Activated gamma-delta T cell treated with anti-CD3 and anti-CD28 coated beads, Interleukin-2, amount 50 U/mL, for 16 hours (primary cell): Measurements from ENCODE around the gene SLC6A2.
"Not testable (repeated sequence)": the region's sequence is repeated elsewhere in the genome, so short reads cannot be mapped to it uniquely, and the experiment has no call there.

Experiments used
- DNase-seq: peaks from one replicate; pipeline ENCODE4 v3.0.0-alpha.2; 2020; ENCODE audit warnings: low read depth

The SLC6A2 gene

DNA sequence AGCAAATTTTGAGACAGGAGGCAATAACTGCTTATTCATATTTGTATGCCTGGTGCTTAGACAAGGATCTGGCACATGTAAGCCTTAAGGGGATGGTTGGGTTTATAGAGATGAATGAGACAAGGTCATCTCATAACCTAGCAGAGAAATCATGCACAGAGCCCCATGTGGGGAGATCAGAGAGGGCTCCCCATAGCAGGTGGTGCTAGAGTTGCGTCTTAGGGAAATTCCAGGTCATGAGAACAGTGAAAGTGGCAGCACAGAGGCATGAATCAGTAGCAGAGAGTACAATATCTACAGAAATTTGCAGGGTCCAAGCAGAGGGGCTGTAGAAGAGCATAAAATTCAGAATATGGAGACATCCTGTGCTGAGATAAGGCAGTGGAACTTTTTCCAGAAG is 57.3 kb downstream of the SLC6A2 start:
- DNase-seq: no peak

DNA sequence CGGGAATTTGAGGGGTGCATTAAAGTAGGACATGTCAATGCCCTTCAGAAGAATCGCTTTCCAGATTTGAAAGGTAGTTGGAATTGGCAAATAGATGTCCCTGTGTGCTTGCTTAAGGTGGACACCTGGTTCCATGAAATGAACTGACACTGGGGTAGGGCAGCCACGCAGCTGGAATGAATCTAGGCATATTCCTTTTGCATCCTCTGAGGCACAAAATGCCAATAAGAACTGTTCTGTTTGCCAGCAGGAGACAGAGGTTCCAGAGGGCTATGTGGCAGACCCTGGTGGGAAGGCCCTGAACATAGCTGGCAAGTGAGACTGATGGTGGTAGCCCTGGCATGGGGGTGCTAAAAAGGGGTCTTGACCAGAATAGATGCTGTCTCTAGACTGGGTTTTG is 61.5 kb downstream of the SLC6A2 start:
- no peak for DNase-seq

GRCh38 chr16:55725055-55725777 is 69.4 kb downstream of the SLC6A2 start:
- DNase-seq: no peak

- no peak for DNase-seq
Measured at GRCh38 chr16:55728797-55729196, 73.0 kb downstream of the SLC6A2 start.

- no peak for DNase-seq
Measured at GRCh38 chr16:55730115-55730514, 74.3 kb downstream of the SLC6A2 start.

DNA sequence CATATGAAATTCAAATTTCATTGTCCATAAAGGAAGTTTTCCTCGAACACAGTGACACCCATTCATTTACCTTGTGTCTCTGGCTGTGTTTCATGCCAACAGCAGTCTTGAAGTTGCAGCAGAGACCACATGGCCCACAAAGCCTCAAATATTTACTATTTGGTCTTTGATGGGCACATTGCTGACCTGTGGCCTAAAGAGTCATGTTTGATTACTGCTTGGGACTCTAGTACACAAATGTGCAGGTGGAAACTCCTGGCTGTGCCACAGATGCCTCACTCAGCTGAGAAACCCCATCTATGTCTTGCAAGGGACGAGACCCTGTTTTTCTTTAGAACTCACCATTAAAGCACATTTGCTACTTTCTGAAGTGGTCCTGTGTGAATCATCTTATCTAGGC is 76.7 kb downstream of the SLC6A2 start:
- DNase-seq: no peak

DNA sequence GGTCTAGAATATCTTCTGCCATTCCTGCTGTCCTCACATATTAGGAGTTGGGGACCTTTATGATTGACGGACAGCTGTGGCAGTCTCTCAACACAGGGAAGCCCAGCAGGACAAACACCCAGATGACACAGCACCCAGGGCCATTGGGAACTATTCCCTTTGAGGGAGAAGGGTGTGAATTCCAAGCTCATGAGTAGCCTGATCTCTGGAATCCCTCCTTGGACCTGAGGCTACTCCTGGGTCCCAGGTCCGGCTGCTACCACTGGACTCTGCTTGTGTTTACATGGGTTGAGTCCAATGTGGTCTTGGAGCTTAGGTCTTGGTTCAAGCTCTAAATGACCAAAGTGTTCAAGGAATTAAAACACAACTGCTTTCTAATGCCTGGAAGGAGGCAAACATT is 78.9 kb downstream of the SLC6A2 start:
- DNase-seq: no peak

DNA sequence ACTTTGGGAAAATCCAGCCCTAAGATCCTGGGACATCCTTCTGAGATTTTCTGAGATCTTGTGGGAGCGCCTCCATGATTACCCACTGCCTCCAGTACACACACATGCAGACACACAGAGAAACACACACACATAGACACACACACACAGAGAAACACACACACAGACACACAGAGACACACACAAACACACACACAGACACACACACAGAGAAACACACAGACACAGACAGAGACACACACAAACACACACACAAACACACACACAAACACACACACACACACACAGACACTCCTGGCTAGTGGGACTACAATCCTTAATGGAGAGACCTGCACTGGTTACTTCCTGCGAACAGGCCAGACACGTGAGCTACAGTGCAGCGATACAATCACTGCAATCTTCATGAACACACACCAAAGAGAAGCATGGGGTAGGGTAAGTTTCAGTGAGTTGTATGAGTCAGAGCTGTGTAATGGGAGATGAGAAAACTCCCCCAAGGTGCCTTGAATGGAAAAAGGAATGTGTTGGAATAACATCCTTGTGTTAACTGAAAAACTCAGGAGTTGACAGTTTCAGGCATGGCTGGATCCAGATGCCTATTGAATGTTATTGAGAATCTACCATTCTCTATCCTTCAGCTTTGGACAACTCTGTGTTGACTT is 79.5 kb downstream of the SLC6A2 start:
- no peak for DNase-seq

- DNase-seq: no peak
Measured at GRCh38 chr16:55736671-55737070, 80.9 kb downstream of the SLC6A2 start.

GRCh38 chr16:55737318-55737717 is 81.5 kb downstream of the SLC6A2 start:
- DNase-seq: no peak

DNA sequence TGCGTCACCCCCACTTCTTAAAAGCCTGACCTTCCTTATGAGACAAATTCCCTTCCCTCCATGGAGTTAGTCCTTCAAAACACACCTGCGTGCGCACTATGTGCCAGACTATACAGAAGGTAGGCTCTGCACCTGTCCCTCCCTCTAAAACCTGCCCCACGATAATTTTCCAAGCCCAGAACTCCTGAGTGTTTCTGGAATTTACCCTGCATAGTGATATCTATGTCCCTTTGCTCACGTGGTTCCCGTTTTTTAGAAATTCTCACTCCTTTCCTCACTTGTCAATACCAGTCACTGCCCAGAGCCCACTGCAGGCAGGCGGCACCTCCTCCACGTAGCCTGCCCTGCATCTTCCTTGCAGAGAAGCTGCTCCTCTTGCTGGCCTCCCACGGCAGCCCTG is 82.2 kb downstream of the SLC6A2 start:
- no peak for DNase-seq

- DNase-seq: no peak
Measured at GRCh38 chr16:55746081-55746480, 90.3 kb downstream of the SLC6A2 start.

GRCh38 chr16:55747785-55748184 is 92.0 kb downstream of the SLC6A2 start:
- no peak for DNase-seq

DNA sequence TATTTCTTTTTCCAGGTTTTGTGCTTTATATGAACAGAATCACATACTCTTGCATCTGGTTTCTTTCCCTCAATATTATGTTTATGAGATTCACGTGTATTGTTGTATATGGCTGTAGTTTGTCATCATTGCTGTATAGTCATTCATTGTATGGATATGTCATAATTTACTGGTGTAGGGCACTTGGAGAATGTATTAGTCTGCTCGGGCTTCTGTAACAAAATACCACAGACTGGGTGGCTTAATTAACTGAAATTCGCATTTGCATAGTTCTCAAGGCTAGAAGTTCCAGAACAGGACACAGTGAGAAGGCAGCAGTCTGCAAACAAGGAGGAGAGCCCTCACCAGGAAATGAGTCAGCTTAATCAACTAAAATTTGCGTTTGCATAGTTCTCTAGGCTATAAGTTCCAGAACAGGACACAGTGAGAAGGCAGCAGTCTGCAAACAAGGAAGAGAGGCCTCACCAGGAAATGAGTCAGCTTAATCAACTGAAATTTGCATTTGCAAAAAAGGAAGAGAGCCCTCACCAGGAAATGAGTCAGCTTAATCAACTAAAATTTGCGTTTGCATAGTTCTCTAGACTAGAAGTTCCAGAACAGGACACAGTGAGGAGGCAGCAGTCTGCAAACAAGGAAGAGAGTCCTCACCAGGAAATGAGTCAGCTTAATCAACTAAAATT is 96.8 kb downstream of the SLC6A2 start:
- not testable (repeated sequence) for DNase-seq

- DNase-seq: not testable (repeated sequence)
Measured at GRCh38 chr16:55753145-55753631, 97.4 kb downstream of the SLC6A2 start.
